ENCODE measurements around the gene TRA2B.

DNA sequence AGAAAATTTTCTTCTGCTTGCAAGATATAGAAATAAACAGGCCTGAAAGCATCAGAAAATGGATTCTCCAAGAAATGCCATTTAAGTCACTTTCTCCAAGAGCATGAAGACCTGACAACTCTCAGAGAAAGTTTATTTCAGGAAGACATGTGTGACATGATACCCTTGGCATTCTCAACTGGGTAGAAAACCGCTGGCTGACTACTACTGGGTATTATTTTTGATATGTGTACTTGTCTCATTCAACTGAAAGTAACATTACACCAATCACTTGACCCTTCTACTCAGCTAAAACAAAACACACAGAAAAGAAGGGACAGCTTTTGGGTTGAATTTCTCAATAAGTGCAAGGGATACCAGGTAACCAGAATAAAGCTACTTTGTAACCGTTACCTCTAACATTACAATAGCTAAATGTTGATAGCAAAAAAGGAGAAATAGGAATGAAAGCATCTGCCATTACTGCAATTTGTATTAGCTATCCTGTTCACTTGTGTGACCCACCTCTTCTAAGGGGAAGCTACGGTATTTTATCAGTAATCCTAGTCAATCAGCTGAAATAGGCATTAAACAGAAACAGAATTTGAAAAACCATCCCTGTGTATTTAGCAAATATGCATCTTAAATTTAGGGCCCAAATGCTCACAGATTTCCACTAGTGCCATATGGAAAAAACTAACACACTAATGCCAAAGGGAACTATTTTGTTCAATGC is 7.3 kb downstream of the TRA2B start:
- TF ChIP-seq, protein P1, sequence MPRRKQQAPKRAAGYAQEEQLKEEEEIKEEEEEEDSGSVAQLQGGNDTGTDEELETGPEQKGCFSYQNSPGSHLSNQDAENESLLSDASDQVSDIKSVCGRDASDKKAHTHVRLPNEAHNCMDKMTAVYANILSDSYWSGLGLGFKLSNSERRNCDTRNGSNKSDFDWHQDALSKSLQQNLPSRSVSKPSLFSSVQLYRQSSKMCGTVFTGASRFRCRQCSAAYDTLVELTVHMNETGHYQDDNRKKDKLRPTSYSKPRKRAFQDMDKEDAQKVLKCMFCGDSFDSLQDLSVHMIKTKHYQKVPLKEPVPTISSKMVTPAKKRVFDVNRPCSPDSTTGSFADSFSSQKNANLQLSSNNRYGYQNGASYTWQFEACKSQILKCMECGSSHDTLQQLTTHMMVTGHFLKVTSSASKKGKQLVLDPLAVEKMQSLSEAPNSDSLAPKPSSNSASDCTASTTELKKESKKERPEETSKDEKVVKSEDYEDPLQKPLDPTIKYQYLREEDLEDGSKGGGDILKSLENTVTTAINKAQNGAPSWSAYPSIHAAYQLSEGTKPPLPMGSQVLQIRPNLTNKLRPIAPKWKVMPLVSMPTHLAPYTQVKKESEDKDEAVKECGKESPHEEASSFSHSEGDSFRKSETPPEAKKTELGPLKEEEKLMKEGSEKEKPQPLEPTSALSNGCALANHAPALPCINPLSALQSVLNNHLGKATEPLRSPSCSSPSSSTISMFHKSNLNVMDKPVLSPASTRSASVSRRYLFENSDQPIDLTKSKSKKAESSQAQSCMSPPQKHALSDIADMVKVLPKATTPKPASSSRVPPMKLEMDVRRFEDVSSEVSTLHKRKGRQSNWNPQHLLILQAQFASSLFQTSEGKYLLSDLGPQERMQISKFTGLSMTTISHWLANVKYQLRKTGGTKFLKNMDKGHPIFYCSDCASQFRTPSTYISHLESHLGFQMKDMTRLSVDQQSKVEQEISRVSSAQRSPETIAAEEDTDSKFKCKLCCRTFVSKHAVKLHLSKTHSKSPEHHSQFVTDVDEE (CRISPR knock-in tag; IDR thresholded peaks at IDR 0.05) = no peak
- no peak for TF ChIP-seq PATZ1 (CRISPR knock-in tag; IDR thresholded peaks at IDR 0.05; ENCODE audit: borderline replicate concordance)
- no peak for TF ChIP-seq ZNF70 (CRISPR knock-in tag; IDR thresholded peaks at IDR 0.05)
- TF ChIP-seq CREB5 (CRISPR knock-in tag; IDR thresholded peaks at IDR 0.05; ENCODE audit: low read depth) = no peak
- TF ChIP-seq ESRRG (CRISPR knock-in tag; IDR thresholded peaks at IDR 0.05) = no peak
- no peak for TF ChIP-seq ARNTL (CRISPR knock-in tag; IDR thresholded peaks at IDR 0.05; ENCODE audit: borderline replicate concordance, low read depth)
- TF ChIP-seq RARB (CRISPR knock-in tag; IDR thresholded peaks at IDR 0.05) = no peak
- TF ChIP-seq ZNF8 (CRISPR knock-in tag; IDR thresholded peaks at IDR 0.05) = no peak
- no peak for TF ChIP-seq ZFP30 (CRISPR knock-in tag; IDR thresholded peaks at IDR 0.05)
- TF ChIP-seq, protein P2, sequence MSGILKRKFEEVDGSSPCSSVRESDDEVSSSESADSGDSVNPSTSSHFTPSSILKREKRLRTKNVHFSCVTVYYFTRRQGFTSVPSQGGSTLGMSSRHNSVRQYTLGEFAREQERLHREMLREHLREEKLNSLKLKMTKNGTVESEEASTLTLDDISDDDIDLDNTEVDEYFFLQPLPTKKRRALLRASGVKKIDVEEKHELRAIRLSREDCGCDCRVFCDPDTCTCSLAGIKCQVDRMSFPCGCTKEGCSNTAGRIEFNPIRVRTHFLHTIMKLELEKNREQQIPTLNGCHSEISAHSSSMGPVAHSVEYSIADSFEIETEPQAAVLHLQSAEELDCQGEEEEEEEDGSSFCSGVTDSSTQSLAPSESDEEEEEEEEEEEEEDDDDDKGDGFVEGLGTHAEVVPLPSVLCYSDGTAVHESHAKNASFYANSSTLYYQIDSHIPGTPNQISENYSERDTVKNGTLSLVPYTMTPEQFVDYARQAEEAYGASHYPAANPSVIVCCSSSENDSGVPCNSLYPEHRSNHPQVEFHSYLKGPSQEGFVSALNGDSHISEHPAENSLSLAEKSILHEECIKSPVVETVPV (CRISPR knock-in tag; IDR thresholded peaks at IDR 0.05) = no peak
- no peak for TF ChIP-seq ZC3H10 (CRISPR knock-in tag; IDR thresholded peaks at IDR 0.05)
- TF ChIP-seq BACH2 (CRISPR knock-in tag; IDR thresholded peaks at IDR 0.05; ENCODE audit: borderline replicate concordance) = no peak
